HCT116 (cell line): ENCODE results near the gene SHOC2. TPM values are rescaled to one million over a fixed set of nuclear protein-coding genes. Genes with fewer than 3 reads are reported as not detected.

Experiments used
- ATAC-seq: fragments of 200-7000 bp; cut with Tn5 transposase; 2 replicates; pipeline ENCODE4 v1.9.1; 2020; ENCODE audit warnings: mild to moderate bottlenecking, moderate library complexity
- BruUV-seq: library from RNA; stranded (reverse); fragments of 400-500 nt; replicated peaks from 2 replicates; lab custom pipeline; 2021; lab: Mats Ljungman, UMichigan
- CTCF ChIA-PET: fragments of 300-600 bp; sonication (Branson Sonifier 250); formaldehyde crosslinking; loops from one replicate; lab custom pipeline; 2021; ENCODE audit warnings: antibody characterized with exemption; lab: Charles Lee
- POLR2A ChIA-PET: fragments of 300-600, 350-600 bp; sonication (Branson Sonifier 250); formaldehyde crosslinking; loops from one replicate; lab custom pipeline; 2021; ENCODE audit warnings: antibody characterized with exemption; lab: Charles Lee
- RAD21 ChIA-PET, 2 experiments: fragments of 300-600 bp; sonication (Branson Sonifier 250); formaldehyde crosslinking; loops; one replicate each; lab custom pipeline; 2023; ENCODE audit warnings: low total read pairs in 2 of 2; ENCODE audit not compliant: uncharacterized antibody in 2 of 2, unreplicated experiment in 2 of 2, low non-redundant PET in 1 of 2; lab: Charles Lee
- DNase-seq: peaks from one replicate; pipeline ENCODE4 v3.0.0-alpha.2; 2010; ENCODE audit warnings: low read depth, low spot score
- H2AFZ ChIP-seq: fragments of 200-600 bp; shearing (Covaris generic), sonication (generic); 2 replicates; pipeline ENCODE4 v1.6.1; 2017; ENCODE audit warnings: low read depth, mixed run types, mixed read lengths, antibody characterized with exemption, low read length; ENCODE audit not compliant: poor library complexity, severe bottlenecking
- H3K27ac ChIP-seq: 2 replicates; pipeline ENCODE4 v1.5.1; 2012; ENCODE audit warnings: low read depth, low read length
- H3K27me3 ChIP-seq: fragments of 200-600 bp; sonication (generic); 2 replicates; pipeline ENCODE4 v1.6.1; 2016; ENCODE audit warnings: mixed run types, low read length, mixed read lengths; ENCODE audit not compliant: insufficient read depth
- H3K36me3 ChIP-seq, 2 experiments: fragments of 200-500 bp in 1 of 2; fragments of 200-600 bp in 1 of 2; sonication (Bioruptor generic) in 1 of 2; sonication (generic) in 1 of 2; 2 replicates each; pipeline versions ENCODE4 v1.5.1 to v1.6.1; 2014 to 2016; ENCODE audit warnings: low read length in 2 of 2, inconsistent platforms in 1 of 2, mixed read lengths in 1 of 2, mixed run types in 1 of 2; ENCODE audit not compliant: insufficient read depth in 2 of 2, control insufficient read depth in 1 of 2
- H3K4me1 ChIP-seq, 2 experiments: fragments of 200-600 bp in 1 of 2; sonication (generic) in 1 of 2; 2 replicates each; pipeline versions ENCODE4 v1.5.1 to v1.6.1; 2012 to 2017; ENCODE audit warnings: low read length in 2 of 2, inconsistent platforms in 1 of 2, mild to moderate bottlenecking in 1 of 2, mixed read lengths in 1 of 2, mixed run types in 1 of 2, moderate library complexity in 1 of 2; ENCODE audit not compliant: insufficient read depth in 2 of 2, control insufficient read depth in 1 of 2
- H3K4me2 ChIP-seq: fragments of 200-600 bp; sonication (generic); 2 replicates; pipeline ENCODE4 v1.6.1; 2017; ENCODE audit warnings: mixed run types, low read length, mixed read lengths
- H3K4me3 ChIP-seq, 2 experiments: fragments of 200-600 bp in 1 of 2; sonication (generic) in 1 of 2; replicated peaks in 1 of 2; 2 replicates each; pipeline ENCODE4 v1.5.1; 2011 to 2016; ENCODE audit warnings: low read length in 2 of 2, control low read depth in 1 of 2, low read depth in 1 of 2, mild to moderate bottlenecking in 1 of 2, mixed read lengths in 1 of 2, mixed run types in 1 of 2
- H3K79me2 ChIP-seq: fragments of 200-600 bp; sonication (generic); 2 replicates; pipeline ENCODE4 v1.6.1; 2017; ENCODE audit warnings: mild to moderate bottlenecking, mixed run types, low read length, moderate library complexity, mixed read lengths; ENCODE audit not compliant: insufficient read depth
- H3K9ac ChIP-seq: fragments of 200-600 bp; sonication (generic); 2 replicates; pipeline ENCODE4 v1.6.1; 2016; ENCODE audit warnings: low read length, mixed read lengths
- H3K9me2 ChIP-seq: fragments of 200-600 bp; sonication (generic), shearing (Covaris generic); 2 replicates; pipeline ENCODE4 v1.6.1; 2017; ENCODE audit warnings: mixed run types, mild to moderate bottlenecking, moderate library complexity; ENCODE audit not compliant: insufficient read depth
- H3K9me3 ChIP-seq, 2 experiments: fragments of 200-500 bp in 1 of 2; fragments of 200-600 bp in 1 of 2; sonication (Bioruptor generic) in 1 of 2; sonication (generic) in 1 of 2; 2 replicates each; pipeline ENCODE4 v1.6.1; 2014 to 2017; ENCODE audit warnings: low read length in 2 of 2, mixed read lengths in 2 of 2, inconsistent platforms in 1 of 2, low read depth in 1 of 2, mild to moderate bottlenecking in 1 of 2, mixed run types in 1 of 2, moderate library complexity in 1 of 2; ENCODE audit not compliant: control insufficient read depth in 1 of 2, insufficient read depth in 1 of 2
- H4K20me1 ChIP-seq: fragments of 200-600 bp; sonication (generic), shearing (Covaris generic); 2 replicates; pipeline ENCODE4 v1.6.1; 2017; ENCODE audit warnings: mixed run types, mild to moderate bottlenecking, moderate library complexity; ENCODE audit not compliant: insufficient read depth
- CEBPB ChIP-seq: IDR thresholded peaks from 2 replicates; pipeline ENCODE4 v1.6.1; 2012; ENCODE audit warnings: low read depth
- CTCF ChIP-seq, 3 experiments: fragments of 200-600 bp in 1 of 3; sonication (generic) in 1 of 3; IDR thresholded peaks in 2 of 3; conservative IDR thresholded peaks in 1 of 3; 2 replicates each; pipeline ENCODE4 v1.5.1; 2012 to 2017; ENCODE audit warnings: low read depth in 2 of 3, low read length in 2 of 3, antibody characterized with exemption in 1 of 3, borderline replicate concordance in 1 of 3, control low read depth in 1 of 3, mild to moderate bottlenecking in 1 of 3, mixed read lengths in 1 of 3, mixed run types in 1 of 3, moderate library complexity in 1 of 3; ENCODE audit not compliant: insufficient read depth in 1 of 3
- JUND ChIP-seq: IDR thresholded peaks from 2 replicates; pipeline ENCODE4 v1.6.1; 2012
- POLR2A ChIP-seq: IDR thresholded peaks from 2 replicates; pipeline ENCODE4 v1.7.0; 2011; ENCODE audit warnings: borderline replicate concordance; ENCODE audit not compliant: insufficient read depth, insufficient read length; ENCODE audit errors: extremely low read depth
- RAD21 ChIP-seq: IDR thresholded peaks from 2 replicates; pipeline ENCODE4 v1.6.1; 2012; ENCODE audit warnings: low read depth, mild to moderate bottlenecking
- REST ChIP-seq: IDR thresholded peaks from 2 replicates; pipeline ENCODE4 v1.6.1; 2012; ENCODE audit warnings: low read depth
- SP1 ChIP-seq: IDR thresholded peaks from 2 replicates; pipeline ENCODE4 v1.6.1; 2012; ENCODE audit warnings: low read depth
- TCF7L2 ChIP-seq: IDR thresholded peaks from 2 replicates; pipeline ENCODE4 v1.7.0; 2011; ENCODE audit warnings: borderline replicate concordance, inconsistent platforms; ENCODE audit not compliant: insufficient read depth, insufficient read length; ENCODE audit errors: extremely low read depth
- YY1 ChIP-seq: IDR thresholded peaks from 2 replicates; pipeline ENCODE4 v1.6.1; 2011; ENCODE audit warnings: low read length, low read depth, moderate library complexity, mild to moderate bottlenecking; ENCODE audit not compliant: insufficient replicate concordance; ENCODE audit errors: extremely low read depth
- intact Hi-C: fragments of 100-400 bp; cut with micrococcal nuclease; formaldehyde crosslinking; loops from 2 replicates; pipeline ENCODE4 v1.10.0; 2022
- total RNA-seq: library from RNA; stranded (reverse); gene quantifications from one replicate; pipeline ENCODE4 v1.2.1, GENCODE V29; 2021; ENCODE audit not compliant: unreplicated experiment

SHOC2 gene
- total RNA-seq, 1 experiment from 2014 or later: 39.5 TPM

GRCh38 chr10:110995301-110995700 lies 75.9 kb downstream of the SHOC2 start:
- no peak overlapping the region for H2AFZ ChIP-seq
- H3K4me3 ChIP-seq: no peak overlapping the region
- no peaks in the 10 kb centered on the region; the same call in 1 of the 2 replicates for H3K79me2 ChIP-seq
- CTCF ChIA-PET: no interaction called here
- H3K9ac ChIP-seq: no peak overlapping the region
- no peaks in the 10 kb centered on the region for H3K4me1 ChIP-seq
- intact Hi-C loops: no loop called here
- no peak overlapping the region for H3K4me2 ChIP-seq
- no peaks in the 10 kb centered on the region for H3K27me3 ChIP-seq
- TF ChIP-seq JUND: no peak
- no peak for TF ChIP-seq RAD21
- TF ChIP-seq REST: no peak
- no peak for TF ChIP-seq CEBPB
- TF ChIP-seq CTCF (IDR thresholded peaks at IDR 0.05 in 2 of 3, conservative IDR thresholded peaks at IDR 0.05 in 1 of 3; ENCODE audit: borderline replicate concordance in 1 of 3, insufficient read depth in 1 of 3, low read depth in 2 of 3, low read length in 2 of 3): no peak
- no peak for TF ChIP-seq TCF7L2
- no peak for TF ChIP-seq SP1
- TF ChIP-seq POLR2A: no peak
- no peak for TF ChIP-seq YY1
- no TSS peak for BruUV-seq
- H4K20me1 ChIP-seq: peaks cover 7% of the 10 kb centered on the region; the same call in 1 of the 2 replicates
- RAD21 ChIA-PET: no interaction called here
- no peaks in the 10 kb centered on the region for H3K36me3 ChIP-seq
- H3K27ac ChIP-seq: no peak overlapping the region
- H3K9me3 ChIP-seq: no peaks in the 10 kb centered on the region
- POLR2A ChIA-PET: no interaction called here
- ATAC-seq: no peak
- H3K9me2 ChIP-seq: no peaks in the 10 kb centered on the region
- no peak for DNase-seq
